22Rv1 (cell line): ENCODE measurements around the gene GSTT4.

Source experiments
- ZFX ChIP-seq: fragments of 450-650 bp; IDR thresholded peaks from 2 replicates; pipeline ENCODE4 v1.6.1; 2017; ENCODE audit warnings: antibody characterized with exemption, borderline replicate concordance
- TF ChIP-seq, protein P1 (sequence below): fragments of 450-650 bp; IDR thresholded peaks from 2 replicates; pipeline ENCODE4 v1.5.1; 2017; ENCODE audit warnings: mild to moderate bottlenecking

DNA sequence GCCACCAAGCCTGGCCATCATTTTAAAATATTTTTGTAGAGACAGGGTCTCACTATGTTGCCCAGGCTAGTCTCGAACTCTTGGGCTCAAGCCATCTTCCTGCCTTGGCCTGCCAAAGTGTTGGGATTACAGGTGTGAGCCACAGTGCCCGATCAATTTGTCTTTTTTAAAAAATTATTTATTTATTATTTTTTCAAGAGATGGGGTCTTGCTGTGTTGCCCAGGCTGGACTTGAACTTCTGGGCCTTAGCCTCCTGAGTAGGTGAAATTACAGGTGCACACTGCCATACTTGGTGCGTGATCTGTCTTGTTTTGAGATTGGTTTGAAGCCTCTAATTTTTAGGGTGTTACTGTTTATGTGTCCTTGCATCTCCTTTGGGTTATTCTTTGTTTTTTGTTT, 16.1 kb upstream of the GSTT4 start:
- TF ChIP-seq, protein P1, sequence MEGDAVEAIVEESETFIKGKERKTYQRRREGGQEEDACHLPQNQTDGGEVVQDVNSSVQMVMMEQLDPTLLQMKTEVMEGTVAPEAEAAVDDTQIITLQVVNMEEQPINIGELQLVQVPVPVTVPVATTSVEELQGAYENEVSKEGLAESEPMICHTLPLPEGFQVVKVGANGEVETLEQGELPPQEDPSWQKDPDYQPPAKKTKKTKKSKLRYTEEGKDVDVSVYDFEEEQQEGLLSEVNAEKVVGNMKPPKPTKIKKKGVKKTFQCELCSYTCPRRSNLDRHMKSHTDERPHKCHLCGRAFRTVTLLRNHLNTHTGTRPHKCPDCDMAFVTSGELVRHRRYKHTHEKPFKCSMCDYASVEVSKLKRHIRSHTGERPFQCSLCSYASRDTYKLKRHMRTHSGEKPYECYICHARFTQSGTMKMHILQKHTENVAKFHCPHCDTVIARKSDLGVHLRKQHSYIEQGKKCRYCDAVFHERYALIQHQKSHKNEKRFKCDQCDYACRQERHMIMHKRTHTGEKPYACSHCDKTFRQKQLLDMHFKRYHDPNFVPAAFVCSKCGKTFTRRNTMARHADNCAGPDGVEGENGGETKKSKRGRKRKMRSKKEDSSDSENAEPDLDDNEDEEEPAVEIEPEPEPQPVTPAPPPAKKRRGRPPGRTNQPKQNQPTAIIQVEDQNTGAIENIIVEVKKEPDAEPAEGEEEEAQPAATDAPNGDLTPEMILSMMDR = no peak
- no peak for TF ChIP-seq ZFX
